Amygdala (tissue), 56 donors: ENCODE measurements around the gene GMNN.
A peak's percentile ranks its signal among the peaks of the same experiment; 100 is the strongest.
"Not testable (repeated sequence)": the region's sequence is repeated elsewhere in the genome, so short reads cannot be mapped to it uniquely, and the experiment has no call there.

Source experiments
- DNase-seq, 56 donors: peaks; one replicate each; lab custom pipeline; 2025; lab: John Stamatoyannopoulos, UW

Gene GMNN

DNA sequence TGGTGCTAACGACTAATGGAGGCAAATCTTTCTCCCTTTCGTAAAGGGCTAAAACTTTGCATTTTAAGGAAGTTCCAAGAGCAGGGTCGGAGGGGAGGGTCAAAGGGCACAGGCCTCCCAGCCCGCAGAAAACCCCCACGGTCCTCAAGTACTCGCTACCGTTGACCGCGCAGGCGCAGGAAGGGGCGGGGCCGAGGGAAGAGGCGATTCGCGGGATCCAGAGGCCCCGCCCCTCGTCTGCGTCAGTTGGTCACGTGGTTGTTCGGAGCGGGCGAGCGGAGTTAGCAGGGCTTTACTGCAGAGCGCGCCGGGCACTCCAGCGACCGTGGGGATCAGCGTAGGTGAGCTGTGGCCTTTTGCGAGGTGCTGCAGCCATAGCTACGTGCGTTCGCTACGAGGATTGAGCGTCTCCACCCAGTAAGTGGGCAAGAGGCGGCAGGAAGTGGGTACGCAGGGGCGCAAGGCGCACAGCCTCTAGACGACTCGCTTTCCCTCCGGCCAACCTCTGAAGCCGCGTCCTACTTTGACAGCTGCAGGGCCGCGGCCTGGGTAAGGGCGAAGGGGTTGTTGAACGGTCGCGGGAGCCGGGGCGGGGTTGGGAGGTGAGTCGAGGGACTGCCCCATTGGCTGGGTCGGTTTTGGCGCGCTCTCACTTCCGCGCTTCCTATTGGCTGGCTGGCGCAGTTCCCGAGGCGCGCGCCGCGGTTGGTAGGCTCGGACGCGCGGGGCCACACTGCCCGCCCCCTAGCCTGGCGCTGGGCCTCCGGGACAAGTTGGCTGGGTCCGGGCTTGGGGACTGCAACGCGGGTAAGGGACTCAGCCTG is at the start of gene GMNN:
GMNN (plus strand) TSS at position 242 of the 824 bp plus-strand sequence. CDS start 2,310 bp downstream, outside the sequence.
- DNase-seq = peak; percentile 69 to 99 (median 93)

DNA sequence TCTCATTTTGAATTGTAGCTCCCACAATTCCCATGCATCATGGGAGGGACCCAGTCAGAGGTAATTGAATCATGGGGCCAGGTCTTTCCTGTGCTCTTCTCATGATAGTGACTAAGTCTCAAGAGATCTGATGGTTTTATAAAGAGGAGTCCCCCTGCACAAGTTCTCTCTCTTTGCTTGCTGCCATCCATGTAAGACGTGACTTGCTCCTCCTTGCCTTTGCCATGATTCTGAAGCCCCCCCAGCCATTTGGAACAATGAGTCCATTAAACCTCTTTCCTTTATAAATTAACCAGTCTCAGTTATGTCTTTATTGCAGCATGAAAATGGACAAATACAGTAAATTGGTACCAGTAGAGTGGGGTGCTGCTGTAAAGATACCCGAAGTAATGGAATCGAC is 44.1 kb upstream of the GMNN start:
- DNase-seq = not testable (repeated sequence)

DNA sequence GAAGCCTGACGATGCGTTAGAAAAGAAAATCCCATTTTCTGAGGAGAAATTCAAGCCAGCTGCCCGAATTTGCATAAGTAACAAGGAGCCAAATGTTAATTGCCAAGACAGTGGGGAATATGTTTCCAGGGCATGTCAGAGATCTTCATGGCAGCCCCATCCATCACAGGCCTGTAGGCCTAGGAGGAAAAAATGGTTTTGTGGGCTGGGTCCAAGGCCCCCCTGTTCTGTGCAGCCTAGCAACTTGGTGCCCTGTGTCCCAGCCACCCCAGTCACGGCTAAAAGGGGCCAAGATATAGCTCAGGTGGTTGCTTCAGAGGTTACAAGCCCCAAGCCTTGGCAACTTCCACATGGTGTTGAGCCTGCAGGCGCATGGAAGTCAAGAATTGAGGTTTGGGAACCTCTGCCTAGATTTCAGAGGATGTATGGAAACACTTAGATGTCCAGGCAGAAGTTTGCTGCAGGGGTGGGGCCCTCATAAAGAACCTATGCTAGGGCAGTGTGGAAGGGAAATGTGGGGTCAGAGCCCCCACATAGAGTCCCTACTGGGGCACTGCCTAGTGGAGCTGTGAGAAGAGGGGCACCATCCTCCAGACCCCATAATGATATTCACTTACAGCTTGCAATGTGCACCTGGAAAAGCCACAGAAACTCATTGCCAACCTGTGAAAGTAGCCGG is 43.1 kb upstream of the GMNN start:
- not testable (repeated sequence) for DNase-seq

DNA sequence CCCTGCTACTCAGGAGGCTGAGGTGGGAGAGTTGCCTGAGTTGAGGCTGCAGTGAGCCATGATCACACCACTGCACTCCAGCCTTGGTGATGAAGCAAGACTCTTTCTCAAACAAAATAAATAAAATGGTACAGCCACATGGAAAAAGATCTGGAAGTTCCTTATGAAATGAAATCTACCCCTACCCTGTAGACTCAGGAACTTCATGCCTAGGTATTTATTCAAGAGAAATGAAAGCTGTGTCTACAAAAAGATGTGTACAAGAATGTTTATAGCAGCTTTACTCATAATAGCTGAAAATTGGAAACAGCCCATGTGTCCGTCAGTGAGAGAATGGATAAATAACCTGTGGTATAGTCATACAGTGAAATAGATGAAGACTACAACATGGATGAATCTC is 40.6 kb upstream of the GMNN start:
- no peak for DNase-seq

DNA sequence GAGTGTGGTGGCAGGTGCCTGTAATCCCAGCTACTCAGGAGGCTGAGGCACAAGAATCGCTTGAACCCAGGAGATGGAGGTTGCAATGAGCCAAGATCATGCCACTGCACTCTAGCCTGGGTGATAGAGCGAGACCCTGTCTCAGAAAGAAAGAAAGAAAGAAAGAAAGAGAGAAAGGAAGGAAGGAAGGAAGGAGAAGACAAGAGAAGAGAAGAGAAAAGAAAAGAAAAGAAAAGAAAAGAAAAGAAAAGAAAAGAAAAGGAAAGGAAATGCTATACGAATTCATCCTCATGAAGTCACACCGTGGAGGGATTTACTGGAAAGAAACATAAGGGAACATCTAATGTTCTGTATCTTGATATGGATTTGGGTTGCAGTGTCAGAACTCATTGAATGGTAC is 40.0 kb upstream of the GMNN start:
- DNase-seq = not testable (repeated sequence)

DNA sequence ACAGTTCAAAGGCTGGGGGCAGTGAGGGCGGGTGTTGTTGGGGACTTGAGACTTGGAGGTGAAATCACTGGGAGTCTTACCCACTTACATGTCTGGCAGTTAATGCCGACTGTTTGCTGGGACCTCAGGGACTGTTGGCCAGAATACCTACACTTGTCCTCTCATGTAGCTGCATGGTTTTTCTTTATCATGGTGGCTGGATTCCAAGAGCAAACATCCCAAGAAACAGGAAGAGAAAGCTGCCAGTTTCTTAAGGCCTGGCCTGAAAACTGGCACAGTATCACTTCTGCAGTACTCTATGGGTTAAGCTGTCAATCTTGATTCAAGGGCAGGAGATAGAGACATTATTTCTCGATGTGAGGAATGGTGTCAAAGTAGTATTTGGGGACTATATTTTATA is 36.0 kb upstream of the GMNN start:
- no peak for DNase-seq

DNA sequence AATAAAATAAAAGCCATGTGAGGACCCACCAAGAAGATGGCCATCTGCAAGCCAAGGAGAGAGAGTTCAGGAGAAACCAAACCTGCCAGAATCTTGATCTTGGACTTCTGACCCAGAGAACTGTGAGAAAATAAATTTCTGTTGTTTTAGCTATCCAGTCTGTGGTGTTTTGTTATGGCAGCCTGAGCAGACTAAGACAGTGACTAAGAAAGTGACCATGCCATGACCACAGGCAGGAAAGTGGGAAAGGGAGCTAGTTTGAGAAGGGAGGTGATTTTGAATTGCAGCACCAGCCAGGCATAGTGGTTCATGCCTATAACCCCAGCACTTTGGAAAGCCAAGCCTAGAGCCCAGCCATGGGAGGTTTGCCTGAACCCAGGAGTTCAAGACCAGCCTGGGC is 33.9 kb upstream of the GMNN start:
- DNase-seq = no peak

DNA sequence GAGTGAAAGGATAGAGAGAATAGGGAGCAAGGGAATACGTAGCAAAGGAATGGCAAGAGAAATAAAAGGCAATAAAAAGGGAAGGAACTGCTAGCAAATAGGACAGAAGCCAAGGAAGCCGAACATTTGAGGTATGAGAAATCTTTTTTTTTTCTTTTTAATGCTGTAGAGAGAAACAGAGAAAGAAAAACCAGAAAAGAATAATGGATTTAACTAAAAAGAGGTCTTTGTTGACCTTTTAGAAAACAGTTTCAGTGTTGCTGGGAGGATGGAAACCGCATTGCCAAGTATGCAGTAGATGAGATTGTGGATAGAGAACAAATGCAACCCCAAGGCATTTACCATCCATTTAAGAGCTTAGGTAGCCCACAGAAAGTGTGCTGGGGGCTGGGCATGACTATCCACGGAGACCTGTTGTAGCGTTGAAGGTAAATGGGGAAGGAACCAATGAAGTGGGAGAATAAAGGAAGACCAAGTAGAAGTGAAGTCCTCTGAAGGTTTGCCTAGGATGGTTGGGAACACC is 32.5 kb upstream of the GMNN start:
- no peak for DNase-seq

DNA sequence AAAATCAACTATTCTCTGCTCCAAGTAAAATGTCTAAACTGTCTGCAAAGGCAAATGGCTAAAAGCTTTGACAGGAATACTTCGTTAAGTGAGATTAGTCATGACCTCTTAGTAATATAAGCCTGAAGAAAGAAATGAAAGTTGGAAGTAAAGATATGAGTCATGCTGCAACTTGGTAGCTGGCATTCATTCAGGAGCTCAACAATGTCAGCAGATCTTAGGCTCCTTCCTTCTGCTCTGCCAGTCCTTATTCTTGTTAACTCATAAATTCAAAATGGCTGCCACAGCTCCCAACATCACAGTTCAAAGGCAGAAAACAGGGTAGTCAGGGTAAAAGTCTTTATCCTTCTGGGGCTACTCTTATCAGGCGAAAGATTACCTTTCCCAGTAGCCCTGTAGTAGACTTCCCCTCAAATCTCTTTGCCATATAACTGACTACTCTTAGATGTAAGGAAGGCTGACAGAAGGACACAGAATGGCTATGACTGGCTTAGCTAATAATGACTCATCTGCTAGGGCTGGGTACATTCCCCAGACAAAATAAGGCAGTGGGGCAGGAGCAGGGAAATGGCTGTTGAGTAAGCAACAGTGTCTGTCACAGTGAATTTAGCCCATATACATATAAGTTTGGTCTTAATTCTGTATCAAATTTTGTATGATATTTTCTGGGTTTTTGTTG is 31.3 kb upstream of the GMNN start:
- peak in 1 of 56 donors; percentile 3 for DNase-seq

DNA sequence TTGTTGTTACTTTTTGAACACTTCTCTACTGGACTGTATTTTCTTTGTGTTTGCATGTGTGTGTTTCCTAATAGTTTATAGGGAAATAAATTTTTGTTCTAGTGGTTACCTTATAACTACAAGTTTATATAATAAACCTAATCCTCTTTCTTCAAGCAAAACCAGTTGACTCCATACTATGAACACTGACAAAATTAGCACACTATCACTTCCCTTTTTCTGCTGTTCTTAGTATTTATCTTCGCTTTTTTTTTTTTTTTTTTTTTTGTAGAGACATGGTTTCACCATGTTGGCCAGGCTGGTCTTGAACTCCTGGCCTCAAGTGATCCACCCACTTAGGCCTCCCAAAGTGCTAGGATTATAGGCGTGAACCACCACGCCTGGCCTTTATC is 30.8 kb upstream of the GMNN start:
- DNase-seq = no peak

DNA sequence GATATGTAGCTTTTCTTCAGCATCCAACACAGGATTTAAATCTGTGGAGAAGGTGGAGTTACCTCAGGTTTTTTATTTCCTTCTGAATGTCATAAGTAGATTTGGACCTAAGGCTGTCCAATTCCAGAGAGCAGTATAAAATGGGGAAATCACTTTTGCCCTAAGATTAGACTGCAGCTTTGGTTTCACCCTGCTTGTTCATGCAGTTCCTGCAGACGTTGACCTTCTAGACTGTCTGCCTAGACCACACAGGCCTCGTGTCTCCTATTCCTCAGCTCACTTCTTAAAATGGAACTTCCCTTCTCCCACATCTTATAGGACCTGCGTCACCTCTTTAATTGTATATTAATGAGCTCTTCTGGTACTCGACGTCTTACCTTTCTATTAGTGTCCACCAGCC is 29.8 kb upstream of the GMNN start:
- DNase-seq = peak in 5 of 56 donors; percentile 5 to 55 (median 22)

DNA sequence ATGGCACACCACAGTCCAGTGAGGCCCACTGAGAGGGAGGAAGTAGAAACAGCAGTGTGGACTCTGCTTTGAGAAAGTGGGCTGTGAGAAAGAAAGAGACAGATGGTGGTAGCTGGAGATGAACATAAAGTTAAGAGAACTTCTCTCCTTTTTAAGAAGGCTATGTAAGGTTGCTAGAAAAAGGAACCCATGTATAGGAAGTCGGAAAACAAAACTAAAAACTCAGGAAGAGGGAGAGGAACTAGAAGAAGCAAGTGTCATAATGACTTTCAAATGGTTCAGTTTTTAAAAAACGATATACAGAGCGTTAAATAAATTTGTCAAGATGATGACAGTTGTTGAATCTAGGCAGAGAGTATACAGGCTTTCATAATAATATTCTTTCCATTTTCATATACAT is 25.4 kb upstream of the GMNN start:
- no peak for DNase-seq

DNA sequence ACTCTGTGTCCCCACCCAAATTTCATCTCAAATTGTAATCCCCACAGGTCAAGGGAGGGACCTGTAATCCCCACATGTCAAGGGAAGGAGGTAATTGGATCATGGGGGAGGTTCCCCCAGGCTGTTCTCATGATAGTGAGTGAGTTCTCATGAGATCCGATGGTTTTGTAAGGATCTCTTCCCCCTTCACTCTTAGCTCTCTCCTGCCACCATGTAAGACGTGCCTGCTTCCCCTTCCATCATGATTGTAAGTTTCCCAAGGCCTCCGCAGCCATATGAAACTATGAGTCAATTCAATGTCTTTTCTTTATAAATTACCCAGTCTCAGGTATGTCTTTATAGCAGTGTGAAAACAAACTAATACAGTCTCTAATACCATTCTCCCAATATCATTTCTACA is 23.9 kb upstream of the GMNN start:
- DNase-seq = not testable (repeated sequence)

DNA sequence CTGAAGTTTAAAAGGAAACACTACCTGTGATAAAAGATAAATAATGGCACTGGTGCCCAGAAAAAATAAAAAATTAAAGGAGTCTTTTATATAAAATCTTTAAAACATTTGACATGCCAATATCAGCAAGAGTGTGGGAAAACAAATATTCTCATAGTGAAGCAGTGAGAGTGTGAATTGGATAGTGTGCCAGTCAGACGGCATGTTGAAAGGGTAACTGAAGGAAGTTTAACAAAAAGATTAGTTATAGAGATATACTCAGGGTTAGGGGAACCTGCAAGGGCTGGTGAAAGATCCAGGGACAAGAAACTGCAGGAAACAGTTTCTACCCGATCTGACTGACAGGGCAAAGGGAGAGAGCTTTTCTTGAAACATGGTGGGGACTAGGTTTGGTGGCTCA is 22.2 kb upstream of the GMNN start:
- no peak for DNase-seq

DNA sequence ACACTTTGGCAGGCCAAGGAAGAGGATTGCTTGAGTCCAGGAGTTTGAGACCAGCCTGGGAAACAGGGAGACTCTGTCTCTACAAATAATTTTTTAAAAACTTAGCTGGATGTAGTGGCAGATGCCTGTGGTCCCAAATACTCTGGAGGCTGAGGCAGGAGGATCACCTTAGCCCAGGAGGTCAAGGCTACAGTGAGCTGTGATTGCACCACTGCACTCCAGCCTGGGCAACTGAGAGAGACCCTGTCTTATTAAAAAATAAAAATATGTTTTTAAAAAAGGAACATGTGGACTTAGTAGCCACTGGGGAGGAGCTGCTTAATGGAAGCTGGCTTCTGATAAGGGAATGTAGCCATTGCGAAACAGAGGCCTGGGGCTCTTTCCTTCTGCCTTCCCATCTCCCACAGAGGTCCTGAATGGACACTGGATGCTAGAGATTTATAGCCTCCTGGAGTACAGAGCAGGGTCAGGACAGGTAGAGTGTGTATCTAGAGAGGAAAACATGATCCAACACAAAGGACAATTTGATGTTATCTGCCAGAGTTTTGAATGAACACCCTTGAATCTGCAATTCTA is 21.7 kb upstream of the GMNN start:
- DNase-seq = no peak

DNA sequence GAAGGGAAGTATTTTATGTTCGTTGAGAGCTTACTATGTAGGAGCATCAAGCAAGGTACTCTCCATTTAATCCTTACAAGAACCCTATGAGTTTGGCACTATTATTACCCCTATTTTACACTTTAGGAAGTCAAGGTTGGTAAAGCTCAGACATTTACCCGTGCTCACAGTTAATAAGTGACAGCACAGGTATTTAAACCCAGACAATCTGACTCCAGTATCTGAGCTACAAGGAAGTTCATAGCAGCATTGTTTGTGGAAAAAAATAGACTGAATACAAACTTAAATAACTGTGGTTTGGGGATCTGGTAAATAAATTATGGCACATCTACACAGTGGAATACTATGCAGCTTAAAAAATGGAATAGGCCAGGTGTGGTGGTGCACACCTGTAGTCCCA is 21.2 kb upstream of the GMNN start:
- DNase-seq = no peak

DNA sequence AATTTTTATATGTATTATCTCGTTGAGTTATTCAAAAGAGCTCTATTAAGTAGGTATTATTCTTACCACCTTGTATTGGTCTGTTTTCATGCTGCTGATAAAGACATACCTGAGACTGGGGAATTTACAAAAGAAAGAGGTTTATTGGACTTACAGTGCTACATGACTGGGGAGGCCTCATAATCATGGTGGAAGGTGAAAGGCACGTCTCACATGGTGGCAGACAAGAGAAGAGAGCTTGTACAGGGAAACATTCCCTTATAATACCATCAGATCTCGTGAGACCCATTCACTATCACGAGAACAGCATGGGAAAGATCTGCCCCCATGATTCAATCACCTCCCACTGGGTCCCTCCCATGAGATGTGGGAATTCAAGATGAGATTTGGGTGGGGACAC is 20.4 kb upstream of the GMNN start:
- not testable (repeated sequence) for DNase-seq

DNA sequence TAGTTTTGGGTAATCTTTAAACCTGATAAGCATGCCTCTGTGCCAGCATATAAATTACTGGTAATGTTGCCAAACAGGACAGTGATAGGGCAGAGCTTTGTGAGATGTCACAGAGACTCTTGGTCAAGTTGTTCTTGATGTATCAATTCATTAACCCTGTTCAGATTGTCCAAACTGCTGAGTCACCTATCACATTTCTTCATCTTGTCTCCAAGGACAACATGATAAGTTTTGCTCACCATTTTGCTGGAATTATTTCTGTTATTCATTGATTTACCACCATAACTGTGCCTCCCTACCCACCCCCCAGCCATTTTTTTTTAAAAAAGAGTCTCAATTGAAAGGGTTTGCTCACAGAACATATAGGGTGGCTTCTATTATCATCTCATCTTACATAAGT is 19.5 kb upstream of the GMNN start:
- DNase-seq = no peak

DNA sequence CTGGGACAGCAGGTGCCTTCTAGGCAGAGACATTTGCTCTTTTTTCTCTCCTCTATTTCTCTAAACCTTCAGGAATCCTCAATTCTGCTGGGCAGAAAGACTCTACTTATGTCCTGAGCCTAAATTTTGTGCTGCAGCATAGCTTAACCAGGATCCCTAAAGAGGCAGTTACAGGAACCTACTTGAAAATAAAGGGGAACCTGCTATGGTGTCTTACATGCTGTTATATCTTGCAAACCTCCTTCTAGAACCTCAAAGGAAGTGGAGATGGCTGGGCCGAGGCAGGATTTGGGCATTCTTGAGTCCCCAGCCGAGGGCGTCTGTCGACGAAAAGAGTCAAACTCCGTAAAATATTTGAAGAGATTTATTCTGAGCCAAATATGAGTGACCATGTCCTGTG is 17.1 kb upstream of the GMNN start:
- no peak for DNase-seq

DNA sequence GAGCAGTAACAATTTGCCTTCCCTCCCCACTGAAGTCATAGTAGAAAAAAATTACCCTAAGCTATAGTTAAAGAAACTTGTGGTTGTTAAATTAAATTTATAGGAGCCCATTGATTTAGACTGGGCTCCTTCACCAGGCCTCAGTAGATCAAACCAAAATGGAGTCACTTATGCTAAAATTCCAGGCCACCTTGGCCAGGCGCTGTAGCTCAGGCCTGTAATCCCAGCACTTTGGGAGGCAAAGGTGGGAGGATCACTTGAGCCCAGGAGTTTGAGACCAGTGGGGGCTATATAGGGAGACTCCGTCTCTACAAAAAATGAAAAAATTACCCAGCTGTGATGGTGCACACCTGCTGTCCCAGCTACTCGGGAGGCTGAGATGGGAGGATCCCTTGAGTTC is 15.0 kb upstream of the GMNN start:
- DNase-seq = no peak

DNA sequence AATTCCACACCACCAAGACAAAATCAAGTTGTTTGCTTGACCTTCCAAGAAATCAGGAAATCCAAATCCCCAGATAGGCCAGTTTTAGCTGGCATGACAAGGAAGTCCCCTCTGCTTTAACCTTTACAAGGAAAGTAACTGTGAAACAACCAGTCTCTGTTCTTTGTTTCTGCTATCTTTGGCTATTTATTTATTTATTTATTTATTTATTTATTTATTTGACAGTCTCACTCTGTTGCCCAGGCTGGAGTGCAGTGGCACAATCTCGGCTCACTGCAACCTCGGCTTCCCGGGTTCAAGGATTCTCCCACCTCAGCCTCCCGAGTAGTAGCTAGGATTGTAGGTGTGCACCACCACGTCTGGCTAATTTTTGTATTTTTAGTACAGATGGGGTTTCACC is 14.5 kb upstream of the GMNN start:
- DNase-seq = no peak
